Stimulated activated CD4-positive, alpha-beta T cell treated with anti-CD3 and anti-CD28 coated beads, TNF-alpha, amount 100 ng/mL, for 1 hour (primary cell): ENCODE results near the gene HES4.

Source experiments
- DNase-seq, 3 donors: peaks; one replicate each; pipeline ENCODE4 v3.0.0-alpha.2; 2020; ENCODE audit warnings: low read depth in 3 of 3, low spot score in 1 of 3

Gene HES4

DNA sequence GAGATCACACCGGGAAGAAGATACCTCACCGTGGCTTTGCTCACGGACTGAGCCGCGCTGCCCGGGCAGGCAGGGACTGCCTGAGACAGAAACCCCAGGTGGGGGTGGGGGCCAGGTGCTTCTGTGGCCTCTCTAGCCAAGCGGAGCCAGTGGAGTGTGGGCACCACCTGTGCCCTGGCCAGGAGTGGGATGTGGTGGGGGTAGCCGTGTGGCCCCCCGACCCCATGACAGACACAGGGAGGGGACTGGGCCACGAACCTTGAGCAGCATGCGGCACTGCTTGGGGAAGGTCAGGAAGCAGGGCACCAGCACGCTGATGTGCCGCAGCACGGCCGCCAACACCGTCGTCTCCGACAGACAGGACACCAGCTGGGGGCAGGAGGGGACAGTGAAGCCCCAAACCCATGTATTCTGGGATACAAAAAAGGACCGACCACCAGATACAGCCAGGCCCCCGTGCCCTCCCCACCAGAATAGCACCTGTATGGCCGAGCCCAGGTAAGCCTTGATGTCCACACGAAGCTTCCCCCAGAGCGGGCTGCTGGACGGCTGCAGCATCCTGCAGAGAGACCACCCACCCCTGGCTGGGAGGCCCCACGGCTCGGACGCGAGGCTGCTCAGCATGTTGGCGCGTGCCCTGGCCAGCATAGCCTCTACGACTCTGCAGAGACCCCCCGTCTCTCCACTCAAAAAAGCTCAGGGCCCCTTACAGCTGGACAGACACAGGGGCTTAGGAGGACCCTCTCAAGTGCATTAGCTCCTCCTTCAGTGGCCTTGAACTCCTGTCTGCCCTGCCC, 46.2 kb downstream of the HES4 start:
- DNase-seq = no peak

DNA sequence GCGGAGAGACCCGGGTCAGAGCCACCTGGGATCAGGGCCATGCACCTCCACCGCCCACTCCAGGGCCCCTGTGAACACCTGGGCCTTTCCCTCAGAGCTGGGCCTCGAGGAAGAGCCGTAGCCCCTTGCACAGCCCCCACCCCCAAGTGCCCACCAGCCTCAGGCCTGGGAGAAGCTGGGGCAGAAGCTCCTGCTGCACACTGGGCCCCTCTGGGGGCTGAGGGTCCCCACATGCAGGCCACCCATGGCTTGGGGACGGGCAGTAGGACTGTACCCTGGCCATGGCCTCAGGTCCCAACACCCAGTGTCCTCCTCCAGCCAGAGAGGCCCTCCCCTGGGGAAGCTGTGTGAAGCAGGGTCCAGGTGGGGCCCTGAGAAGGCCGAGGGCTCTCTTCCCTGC, 47.3 kb downstream of the HES4 start:
- no peak for DNase-seq

- no peak for DNase-seq
These were observed 47.7 kb downstream of the HES4 start for GRCh38 chr1:952201-952600.

- no peak for DNase-seq
These were observed 48.5 kb downstream of the HES4 start for GRCh38 chr1:951364-951763.

GRCh38 chr1:950881-951280, 49.0 kb downstream of the HES4 start:
- DNase-seq = no peak

DNA sequence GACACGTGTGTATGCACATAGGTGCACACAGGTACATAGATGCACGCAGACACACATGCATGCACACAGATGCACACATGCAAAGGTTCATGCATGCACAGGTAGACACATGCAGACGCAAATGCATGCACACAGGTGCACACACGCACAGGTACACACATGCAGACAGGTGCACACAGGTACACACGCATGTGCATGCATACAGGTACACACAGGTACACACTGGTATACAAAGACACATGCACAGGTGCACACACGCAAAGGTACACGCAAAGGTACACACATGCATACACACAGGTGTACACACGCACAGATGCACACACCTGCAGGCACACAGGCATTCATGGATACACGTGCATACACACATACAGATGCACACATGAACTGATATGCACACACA, 49.6 kb downstream of the HES4 start:
- DNase-seq = no peak
